Coronary artery (tissue), 2 donors: ENCODE results near the gene PADI4.
"Not testable (repeated sequence)": the region's sequence is repeated elsewhere in the genome, so short reads cannot be mapped to it uniquely, and the experiment has no call there.

Experiments used
- DNase-seq: peaks from one replicate; pipeline ENCODE4 v3.0.0-alpha.2; 2017; ENCODE audit warnings: low spot score
- H3K27ac ChIP-seq, 2 donors: fragments of 200-600 bp; sonication (generic); one replicate each; pipeline ENCODE4 v1.5.1; 2016 to 2019
- H3K4me3 ChIP-seq: fragments of 200-600 bp; sonication (generic); 2 replicates; pipeline ENCODE4 v1.5.1; 2016; ENCODE audit warnings: mild to moderate bottlenecking, moderate library complexity
- CTCF ChIP-seq: fragments of 200-600 bp; sonication (generic); IDR thresholded peaks from one replicate; pipeline ENCODE4 v1.5.1; 2019; ENCODE audit warnings: antibody characterized with exemption

PADI4 gene

GRCh38 chr1:17313530-17314309, 5.7 kb downstream of the PADI4 start:
- H3K4me3 ChIP-seq = no peak overlapping the region
- no peak overlapping the region for H3K27ac ChIP-seq
- no peak for TF ChIP-seq CTCF
- no peak for DNase-seq

- H3K27ac ChIP-seq = no peak overlapping the region
- H3K4me3 ChIP-seq = no peak overlapping the region
- no peak for TF ChIP-seq CTCF
- no peak for DNase-seq
These were observed 6.5 kb downstream of the PADI4 start for GRCh38 chr1:17314491-17314971.

GRCh38 chr1:17315542-17316130, 7.6 kb downstream of the PADI4 start:
- no peak for DNase-seq
- no peak overlapping the region for H3K27ac ChIP-seq
- H3K4me3 ChIP-seq = no peak overlapping the region
- TF ChIP-seq CTCF = no peak

- no peak overlapping the region for H3K4me3 ChIP-seq
- no peak for DNase-seq
- H3K27ac ChIP-seq = no peak overlapping the region
- TF ChIP-seq CTCF = no peak
These were observed 8.7 kb downstream of the PADI4 start for GRCh38 chr1:17316704-17317103.

- DNase-seq = no peak
- no peak for TF ChIP-seq CTCF
- no peak overlapping the region for H3K4me3 ChIP-seq
- H3K27ac ChIP-seq = no peak overlapping the region
These were observed 10.3 kb downstream of the PADI4 start for GRCh38 chr1:17318262-17318661.

- Histone ChIP-seq H3K4me3 (no peak overlapping the region), H3K27ac (no peak overlapping the region)
- DNase-seq = no peak
- no peak for TF ChIP-seq CTCF
These were observed 11.8 kb downstream of the PADI4 start for GRCh38 chr1:17319561-17320350.

- not testable (repeated sequence) for DNase-seq, H3K4me3 ChIP-seq, H3K27ac ChIP-seq
These were observed 13.9 kb downstream of the PADI4 start for GRCh38 chr1:17321857-17322390.
